HG02973 (cell line): ENCODE measurements around the gene TPGS1.

Experiments used
- ATAC-seq: cut with Tn5 transposase; IDR thresholded peaks from one replicate; pipeline ENCODE4 v1.9.1; 2021; ENCODE audit warnings: moderate library complexity; ENCODE audit not compliant: unreplicated experiment

Gene TPGS1

GRCh38 chr19:494171-495080 is 12.9 kb upstream of the TPGS1 start:
- ATAC-seq = no peak

- ATAC-seq = no peak
Observed at GRCh38 chr19:495081-495401, 12.3 kb upstream of the TPGS1 start.

GRCh38 chr19:495402-496111 is 11.7 kb upstream of the TPGS1 start:
- no peak for ATAC-seq

- ATAC-seq = no peak
Observed at GRCh38 chr19:496112-496665, 11.1 kb upstream of the TPGS1 start, which contains the start of gene MADCAM1. MADCAM1 (plus strand) TSS chr19:496486; CDS start chr19:496500, 14 bp downstream.

- ATAC-seq = no peak
Observed at GRCh38 chr19:496986-497385, 10.3 kb upstream of the TPGS1 start.

- no peak for ATAC-seq
Observed at GRCh38 chr19:497491-497868, 9.8 kb upstream of the TPGS1 start.

GRCh38 chr19:497869-498510 is 9.3 kb upstream of the TPGS1 start:
- ATAC-seq = no peak

- ATAC-seq = no peak
Observed at GRCh38 chr19:498511-498891, 8.8 kb upstream of the TPGS1 start.

GRCh38 chr19:498977-499623 is 8.2 kb upstream of the TPGS1 start:
- no peak for ATAC-seq

- ATAC-seq = no peak
Observed at GRCh38 chr19:501646-502045, 5.7 kb upstream of the TPGS1 start.

GRCh38 chr19:504616-505015 is 2.7 kb upstream of the TPGS1 start:
- ATAC-seq = no peak

GRCh38 chr19:506404-507285 is 652 bp upstream of the TPGS1 start:
- ATAC-seq = peak; percentile 53

GRCh38 chr19:508204-509150 is 1.2 kb downstream of the TPGS1 start:
- ATAC-seq = no peak

GRCh38 chr19:510606-511100 is 3.4 kb downstream of the TPGS1 start:
- ATAC-seq = peak; percentile 21

GRCh38 chr19:511101-511851 is 4.0 kb downstream of the TPGS1 start:
- ATAC-seq = no peak

- no peak for ATAC-seq
Observed at GRCh38 chr19:512547-513365, 5.5 kb downstream of the TPGS1 start.
